KMS-11 (cell line): Measurements from ENCODE around the gene HOXB2.

Source experiments
- H2AFZ ChIP-seq: fragments of 200-600 bp; sonication (generic); 2 replicates; pipeline ENCODE4 v1.6.1; 2016; ENCODE audit warnings: antibody characterized with exemption, mixed run types, low read depth
- H3K27ac ChIP-seq: fragments of 200-600 bp; sonication (generic); 2 replicates; pipeline ENCODE4 v1.6.1; 2016; ENCODE audit warnings: mild to moderate bottlenecking, mixed run types
- H3K27me3 ChIP-seq: fragments of 200-600 bp; sonication (generic); 2 replicates; pipeline ENCODE4 v1.6.1; 2017; ENCODE audit warnings: mild to moderate bottlenecking, low read depth, mixed run types, moderate library complexity; ENCODE audit not compliant: insufficient read depth
- H3K36me3 ChIP-seq: fragments of 200-600 bp; sonication (generic); 2 replicates; pipeline ENCODE4 v1.6.1; 2017; ENCODE audit warnings: mild to moderate bottlenecking, mixed run types; ENCODE audit not compliant: insufficient read depth
- H3K4me1 ChIP-seq: fragments of 200-600 bp; sonication (generic); 2 replicates; pipeline ENCODE4 v1.6.1; 2016; ENCODE audit warnings: mild to moderate bottlenecking, low read depth, mixed run types; ENCODE audit not compliant: poor library complexity, severe bottlenecking
- H3K4me2 ChIP-seq: fragments of 200-600 bp; sonication (generic); 2 replicates; pipeline ENCODE4 v1.7.0; 2016; ENCODE audit warnings: mild to moderate bottlenecking, mixed run types
- H3K4me3 ChIP-seq: fragments of 200-600 bp; sonication (generic); IDR thresholded peaks from 2 replicates; pipeline ENCODE4 v1.6.1; 2017; ENCODE audit warnings: low read depth, low read length, mixed read lengths; ENCODE audit not compliant: insufficient read depth
- H3K79me2 ChIP-seq: fragments of 200-600 bp; sonication (generic); 2 replicates; pipeline ENCODE4 v1.6.1; 2016; ENCODE audit warnings: low read depth, mixed run types; ENCODE audit not compliant: insufficient read depth
- H3K9ac ChIP-seq: fragments of 200-600 bp; sonication (generic); 2 replicates; pipeline ENCODE4 v1.6.1; 2016; ENCODE audit warnings: mild to moderate bottlenecking, mixed run types
- H4K20me1 ChIP-seq: fragments of 200-600 bp; sonication (generic); 2 replicates; pipeline ENCODE4 v1.6.1; 2016; ENCODE audit warnings: mild to moderate bottlenecking, mixed run types; ENCODE audit not compliant: insufficient read depth
- TF ChIP-seq, protein P1 (sequence below): fragments of 200-600 bp; sonication (generic); conservative IDR thresholded peaks from 2 replicates; pipeline ENCODE4 v1.6.1; 2017; ENCODE audit warnings: low read depth, mild to moderate bottlenecking, antibody characterized with exemption, low read length, moderate library complexity, mixed read lengths

HOXB2 gene

GRCh38 chr17:48528936-48529682 is 15.8 kb downstream of the HOXB2 start:
- no peak overlapping the region for H3K4me2 ChIP-seq
- no peaks in the 10 kb centered on the region for H3K79me2 ChIP-seq
- H4K20me1 ChIP-seq, result no peaks in the 10 kb centered on the region
- H3K4me3 ChIP-seq, result no peak overlapping the region
- H3K4me1 ChIP-seq, result no peaks in the 10 kb centered on the region
- no peaks in the 10 kb centered on the region for H3K27me3 ChIP-seq
- H2AFZ ChIP-seq, result no peak overlapping the region; the same call in 1 of the 2 replicates
- no peak overlapping the region for H3K27ac ChIP-seq
- TF ChIP-seq, protein P1, sequence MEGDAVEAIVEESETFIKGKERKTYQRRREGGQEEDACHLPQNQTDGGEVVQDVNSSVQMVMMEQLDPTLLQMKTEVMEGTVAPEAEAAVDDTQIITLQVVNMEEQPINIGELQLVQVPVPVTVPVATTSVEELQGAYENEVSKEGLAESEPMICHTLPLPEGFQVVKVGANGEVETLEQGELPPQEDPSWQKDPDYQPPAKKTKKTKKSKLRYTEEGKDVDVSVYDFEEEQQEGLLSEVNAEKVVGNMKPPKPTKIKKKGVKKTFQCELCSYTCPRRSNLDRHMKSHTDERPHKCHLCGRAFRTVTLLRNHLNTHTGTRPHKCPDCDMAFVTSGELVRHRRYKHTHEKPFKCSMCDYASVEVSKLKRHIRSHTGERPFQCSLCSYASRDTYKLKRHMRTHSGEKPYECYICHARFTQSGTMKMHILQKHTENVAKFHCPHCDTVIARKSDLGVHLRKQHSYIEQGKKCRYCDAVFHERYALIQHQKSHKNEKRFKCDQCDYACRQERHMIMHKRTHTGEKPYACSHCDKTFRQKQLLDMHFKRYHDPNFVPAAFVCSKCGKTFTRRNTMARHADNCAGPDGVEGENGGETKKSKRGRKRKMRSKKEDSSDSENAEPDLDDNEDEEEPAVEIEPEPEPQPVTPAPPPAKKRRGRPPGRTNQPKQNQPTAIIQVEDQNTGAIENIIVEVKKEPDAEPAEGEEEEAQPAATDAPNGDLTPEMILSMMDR, result no peak
- no peaks in the 10 kb centered on the region for H3K36me3 ChIP-seq
- H3K9ac ChIP-seq, result no peak overlapping the region

DNA sequence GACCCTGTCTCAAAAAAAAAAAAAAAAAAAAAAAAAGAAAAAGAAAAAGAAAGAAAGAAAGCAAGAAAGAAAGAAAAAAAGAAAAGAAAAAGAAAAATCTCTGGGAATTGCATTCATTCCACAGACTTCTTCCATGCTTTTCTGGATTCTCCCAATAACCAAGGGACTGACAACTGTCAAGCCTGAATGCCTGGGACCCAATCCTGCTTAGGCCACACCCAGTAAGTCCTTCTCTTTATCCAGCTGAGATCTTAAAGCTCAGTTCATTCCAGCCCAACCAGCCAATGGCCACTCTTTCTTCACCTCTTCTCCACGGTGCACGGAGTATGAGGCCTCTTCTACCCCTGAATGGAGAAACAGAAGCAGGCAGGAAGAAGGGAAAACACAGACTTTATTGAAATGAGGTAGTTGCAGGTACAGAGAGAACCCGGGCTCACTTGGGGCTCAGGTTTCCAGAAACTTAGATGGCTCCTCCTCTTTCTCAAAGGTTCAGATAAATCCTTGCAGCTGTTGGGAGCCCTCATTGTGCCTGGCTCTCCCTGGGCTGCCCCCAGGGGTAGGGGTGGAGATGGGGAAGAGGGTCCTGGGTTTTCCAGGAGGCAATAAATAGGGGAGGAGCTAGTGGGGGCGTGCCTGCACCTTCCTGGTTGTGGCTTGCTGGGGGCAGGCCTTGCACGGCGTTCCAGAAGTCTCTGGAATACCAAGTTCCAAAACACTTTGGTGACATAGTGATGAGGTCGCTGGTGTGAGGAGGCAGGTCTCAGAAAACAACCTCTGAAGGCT is 16.6 kb downstream of the HOXB2 start:
- Histone ChIP-seq H3K36me3 (no peaks in the 10 kb centered on the region), H3K4me3 (no peak overlapping the region), H3K9ac (no peak overlapping the region), H2AFZ (no peak overlapping the region; the same call in 1 of the 2 replicates), H3K4me2 (no peak overlapping the region), H3K27ac (no peak overlapping the region), H4K20me1 (no peaks in the 10 kb centered on the region), H3K79me2 (no peaks in the 10 kb centered on the region), H3K27me3 (no peaks in the 10 kb centered on the region), H3K4me1 (no peaks in the 10 kb centered on the region)
- TF ChIP-seq, protein P1, result no peak

GRCh38 chr17:48527547-48527932 is 17.4 kb downstream of the HOXB2 start:
- no peaks in the 10 kb centered on the region for H4K20me1 ChIP-seq
- H3K4me1 ChIP-seq, result no peaks in the 10 kb centered on the region
- H3K27ac ChIP-seq, result no peak overlapping the region
- H3K79me2 ChIP-seq, result no peaks in the 10 kb centered on the region
- H3K9ac ChIP-seq, result no peak overlapping the region
- H3K36me3 ChIP-seq, result no peaks in the 10 kb centered on the region
- no peak overlapping the region for H2AFZ ChIP-seq
- no peaks in the 10 kb centered on the region for H3K27me3 ChIP-seq
- H3K4me3 ChIP-seq, result no peak overlapping the region
- TF ChIP-seq, protein P1, result no peak
- H3K4me2 ChIP-seq, result no peak overlapping the region

DNA sequence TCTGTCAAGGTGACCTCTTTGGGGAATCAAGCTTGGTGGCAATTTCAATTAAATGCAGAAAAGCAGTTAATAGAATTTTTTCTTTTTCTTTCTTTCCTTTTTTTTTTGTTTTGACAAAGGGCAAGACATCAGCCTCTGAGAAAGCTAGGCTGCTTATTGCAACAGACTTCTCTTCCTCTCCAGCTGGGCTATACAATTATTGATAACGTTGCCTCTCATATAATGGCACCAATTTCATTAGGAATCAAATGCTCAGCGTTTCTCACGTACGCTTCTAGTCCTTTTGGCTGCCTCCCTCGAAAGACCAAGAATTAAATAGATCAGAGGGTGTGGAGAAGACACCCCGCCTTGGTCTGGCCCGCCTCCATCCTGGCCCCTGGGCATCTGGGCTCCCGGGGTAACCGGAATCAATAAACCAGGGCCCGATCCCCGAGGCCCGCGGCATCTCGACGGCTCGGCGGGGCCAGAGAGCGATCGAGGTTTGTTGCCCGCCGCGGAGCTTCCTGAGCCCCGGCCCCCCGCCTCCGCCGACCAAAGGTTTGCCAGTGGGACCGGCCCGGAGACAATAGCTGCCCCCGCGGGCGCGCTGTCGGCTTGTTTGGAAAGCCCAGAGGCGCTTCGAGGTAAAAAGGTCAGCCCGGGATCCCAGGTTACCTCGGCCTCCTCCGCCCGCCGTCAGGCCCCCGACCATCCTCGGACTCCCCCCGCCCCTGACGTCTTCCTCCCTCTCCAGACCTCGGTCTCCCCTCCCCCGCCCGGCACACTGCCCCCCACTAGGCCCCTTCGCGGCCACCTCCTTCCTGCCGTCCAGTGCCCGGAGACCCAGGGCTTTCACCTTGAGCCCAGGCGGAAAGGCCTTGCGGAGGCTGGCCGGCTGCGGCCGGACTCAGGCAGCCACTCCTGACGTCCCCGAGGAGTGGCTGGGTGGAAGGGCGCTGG is 18.0 kb downstream of the HOXB2 start:
- H3K4me1 ChIP-seq, result no peaks in the 10 kb centered on the region
- H3K79me2 ChIP-seq, result no peaks in the 10 kb centered on the region
- H3K27ac ChIP-seq, result no peak overlapping the region
- H3K4me3 ChIP-seq, result no peak overlapping the region
- no peaks in the 10 kb centered on the region for H3K27me3 ChIP-seq
- TF ChIP-seq, protein P1, result no peak
- H2AFZ ChIP-seq, result no peak overlapping the region
- no peak overlapping the region for H3K9ac ChIP-seq
- no peak overlapping the region for H3K4me2 ChIP-seq
- no peaks in the 10 kb centered on the region for H4K20me1 ChIP-seq
- no peaks in the 10 kb centered on the region for H3K36me3 ChIP-seq
